ENCODE measurements around the gene PMPCA.

The PMPCA gene

DNA sequence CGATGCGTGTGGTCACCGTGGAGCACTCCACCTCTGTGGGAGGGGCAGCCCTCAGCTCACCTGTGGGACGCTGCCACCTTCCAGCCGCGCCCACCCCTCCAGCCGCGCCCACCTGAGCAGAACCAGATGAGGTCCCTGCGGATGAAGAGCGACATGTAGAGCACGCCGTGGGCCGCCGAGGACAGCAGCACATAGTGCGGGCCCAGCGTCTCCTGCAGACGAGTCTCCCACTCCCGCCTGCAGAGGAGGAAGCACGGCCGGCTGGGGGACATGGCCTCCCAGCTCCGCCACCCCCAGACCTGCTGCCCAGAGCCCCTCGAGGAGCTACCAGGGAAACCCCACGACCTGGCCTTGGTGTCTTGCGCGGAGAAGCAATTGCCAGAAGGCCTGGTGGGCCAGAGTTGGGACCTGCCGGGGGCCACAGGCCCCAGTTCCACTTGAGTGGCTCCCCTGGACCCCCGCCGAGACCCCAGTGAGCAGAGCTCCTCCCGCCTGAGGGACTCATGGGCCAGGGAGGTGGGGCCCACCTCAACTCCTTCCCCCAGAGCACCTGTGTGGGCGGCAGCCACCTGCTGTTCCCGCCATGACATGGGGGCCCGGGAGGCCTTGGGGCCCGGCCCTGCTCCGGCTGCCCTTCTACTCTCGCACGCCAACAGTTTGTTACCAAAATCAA lies 22.7 kb downstream of the PMPCA start:
- no peak for DNase-seq (ENCODE audit: low read depth in 4 of 4, low spot score in 1 of 4)

DNA sequence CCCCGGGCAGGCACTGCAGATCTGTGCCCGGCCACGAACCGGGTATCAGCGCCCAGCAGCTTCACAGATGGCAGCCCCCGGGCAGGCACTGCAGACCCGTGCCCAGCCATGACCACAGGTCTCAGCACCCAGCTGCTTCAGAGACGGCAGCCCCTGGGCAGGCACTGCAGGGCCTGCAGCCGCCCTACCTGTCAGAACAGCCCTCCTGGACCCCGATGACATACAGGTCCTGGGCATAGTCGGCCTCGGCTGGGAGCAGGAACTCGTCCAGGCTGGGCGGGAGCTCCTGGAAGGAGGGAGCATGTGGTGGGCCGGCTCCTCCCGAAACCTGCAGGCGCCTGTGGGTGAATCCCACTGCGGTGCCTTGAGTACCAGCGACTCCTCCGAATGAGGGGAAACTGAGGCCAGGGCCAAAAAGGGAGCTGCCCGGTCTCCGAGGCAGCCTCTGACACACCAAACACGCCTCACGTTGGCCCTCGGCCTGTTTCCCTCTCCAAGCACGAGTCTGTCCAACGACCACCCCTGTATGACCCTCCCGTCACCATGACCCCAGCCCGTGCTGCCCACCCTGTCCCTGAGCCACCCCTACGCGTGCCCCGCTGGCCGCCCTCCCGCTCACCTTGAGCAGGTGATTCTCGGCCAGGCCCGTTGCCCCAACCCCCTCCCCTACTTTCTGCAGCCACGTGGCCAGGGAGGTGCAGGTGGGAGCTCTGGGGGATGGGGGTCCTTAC lies 23.6 kb downstream of the PMPCA start:
- no peak for DNase-seq (ENCODE audit: low read depth in 4 of 4, low spot score in 1 of 4)

DNA sequence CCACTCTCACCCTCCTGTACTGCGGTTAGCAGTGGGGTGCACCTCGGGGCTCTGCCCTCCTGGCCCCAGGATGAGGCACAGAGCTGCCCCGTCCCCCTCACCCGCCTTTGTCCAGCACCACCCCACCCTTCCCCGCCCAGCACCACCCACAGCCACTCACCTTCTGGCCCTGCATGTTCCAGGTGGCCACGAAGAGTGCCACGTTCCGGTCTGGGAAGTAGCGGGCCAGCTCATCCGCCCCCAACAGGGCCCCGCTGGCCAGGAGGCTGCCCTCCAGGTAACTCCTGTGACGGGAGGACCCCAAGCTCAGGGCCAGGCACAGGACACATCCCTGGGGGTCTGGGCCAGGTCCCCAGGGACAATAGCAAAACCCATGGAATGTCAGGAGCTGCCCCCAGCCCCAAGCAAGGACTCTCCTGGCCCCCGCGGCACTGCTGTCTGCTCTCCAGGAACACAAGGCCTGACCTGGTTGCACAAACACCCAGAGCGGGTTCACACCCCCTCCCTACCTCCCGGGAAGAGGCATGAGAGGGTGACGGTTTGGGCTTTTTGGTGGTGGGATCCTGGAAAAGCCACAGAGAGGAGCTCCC lies 24.2 kb downstream of the PMPCA start:
- DNase-seq (ENCODE audit: low read depth in 4 of 4, low spot score in 1 of 4): no peak

DNA sequence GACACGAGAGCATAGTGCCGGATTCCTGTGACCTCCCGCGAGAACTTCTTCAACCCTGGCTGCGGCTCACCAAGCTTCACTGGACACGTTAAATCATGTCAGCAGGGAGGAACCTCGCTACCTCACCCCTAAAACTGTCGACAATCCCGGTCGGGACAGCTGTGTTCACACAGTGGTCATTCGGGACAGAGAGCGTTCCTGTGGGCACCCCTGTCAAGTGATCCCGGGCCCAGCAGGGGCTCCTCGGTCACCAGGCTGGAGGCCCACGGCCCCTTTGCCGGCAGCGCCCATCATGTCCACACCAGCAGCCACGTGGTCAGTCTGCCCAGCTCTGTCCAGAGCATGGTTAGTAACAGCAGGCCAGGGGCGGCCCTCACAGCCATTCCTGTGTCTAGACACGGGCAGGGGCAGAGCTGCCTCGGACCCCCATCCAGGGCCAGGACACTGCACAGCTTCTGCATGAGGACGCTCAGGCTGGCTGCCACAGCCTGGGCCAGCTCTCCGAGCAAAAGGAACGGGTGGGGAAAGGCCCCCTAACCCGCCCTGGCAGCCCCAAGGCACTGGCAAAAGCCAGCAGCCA lies 25.7 kb downstream of the PMPCA start:
- no peak for DNase-seq (ENCODE audit: low read depth in 4 of 4, low spot score in 1 of 4)

DNA sequence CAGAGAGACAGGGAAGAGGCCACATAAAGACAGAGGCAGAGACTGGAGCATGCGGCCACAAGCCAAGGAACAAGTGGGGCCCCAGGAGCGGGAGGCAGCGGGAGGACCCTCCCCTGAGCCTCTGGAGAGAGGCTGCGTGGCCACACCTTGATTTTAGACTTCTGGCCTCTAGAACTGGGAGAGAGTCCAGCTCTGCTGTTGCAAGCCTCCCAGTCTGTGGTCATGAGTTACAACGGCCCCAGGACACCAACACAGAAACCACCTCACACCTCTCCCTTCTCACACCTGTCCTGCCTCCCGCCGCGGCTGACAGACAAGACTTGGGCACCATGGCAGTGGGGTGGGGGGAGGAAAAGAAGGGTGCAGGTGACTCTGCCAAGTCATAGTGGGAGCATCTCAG lies 27.0 kb downstream of the PMPCA start:
- DNase-seq (ENCODE audit: low read depth in 4 of 4, low spot score in 1 of 4): no peak

DNA sequence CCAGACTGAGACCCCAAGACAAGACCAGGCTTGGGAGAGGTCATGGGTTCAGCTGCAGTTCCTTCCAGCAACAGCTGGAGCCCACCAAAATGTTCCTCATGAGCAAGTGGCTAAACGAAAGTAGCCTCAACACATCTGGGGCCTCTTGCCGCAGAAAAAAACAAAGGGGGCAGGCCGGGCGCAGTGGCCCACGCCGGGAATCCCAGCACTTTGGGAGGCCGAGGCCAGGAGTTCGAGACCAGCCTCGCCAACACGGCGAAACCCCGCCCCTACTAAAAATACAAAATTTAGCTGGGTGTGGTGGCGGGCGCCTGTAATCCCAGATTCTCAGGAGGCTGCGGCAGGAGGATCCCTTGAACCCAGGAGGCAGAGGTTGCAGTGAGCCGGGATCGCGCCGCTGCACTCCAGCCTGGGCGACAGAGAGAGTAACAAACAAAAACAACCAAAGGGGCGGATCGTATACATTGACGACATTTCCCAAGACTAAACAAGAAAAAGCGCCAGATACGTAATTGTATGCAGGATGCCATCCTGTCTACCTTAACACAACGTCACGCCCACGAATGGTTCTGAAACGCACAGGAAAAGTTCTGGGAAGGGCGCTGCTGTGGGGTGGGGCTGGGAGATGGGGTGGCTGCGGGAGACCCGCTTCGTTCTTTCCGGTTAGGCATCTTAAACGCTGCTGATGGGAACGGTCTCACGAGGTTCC lies 27.5 kb downstream of the PMPCA start:
- DNase-seq (ENCODE audit: low read depth in 4 of 4, low spot score in 1 of 4): no peak

DNA sequence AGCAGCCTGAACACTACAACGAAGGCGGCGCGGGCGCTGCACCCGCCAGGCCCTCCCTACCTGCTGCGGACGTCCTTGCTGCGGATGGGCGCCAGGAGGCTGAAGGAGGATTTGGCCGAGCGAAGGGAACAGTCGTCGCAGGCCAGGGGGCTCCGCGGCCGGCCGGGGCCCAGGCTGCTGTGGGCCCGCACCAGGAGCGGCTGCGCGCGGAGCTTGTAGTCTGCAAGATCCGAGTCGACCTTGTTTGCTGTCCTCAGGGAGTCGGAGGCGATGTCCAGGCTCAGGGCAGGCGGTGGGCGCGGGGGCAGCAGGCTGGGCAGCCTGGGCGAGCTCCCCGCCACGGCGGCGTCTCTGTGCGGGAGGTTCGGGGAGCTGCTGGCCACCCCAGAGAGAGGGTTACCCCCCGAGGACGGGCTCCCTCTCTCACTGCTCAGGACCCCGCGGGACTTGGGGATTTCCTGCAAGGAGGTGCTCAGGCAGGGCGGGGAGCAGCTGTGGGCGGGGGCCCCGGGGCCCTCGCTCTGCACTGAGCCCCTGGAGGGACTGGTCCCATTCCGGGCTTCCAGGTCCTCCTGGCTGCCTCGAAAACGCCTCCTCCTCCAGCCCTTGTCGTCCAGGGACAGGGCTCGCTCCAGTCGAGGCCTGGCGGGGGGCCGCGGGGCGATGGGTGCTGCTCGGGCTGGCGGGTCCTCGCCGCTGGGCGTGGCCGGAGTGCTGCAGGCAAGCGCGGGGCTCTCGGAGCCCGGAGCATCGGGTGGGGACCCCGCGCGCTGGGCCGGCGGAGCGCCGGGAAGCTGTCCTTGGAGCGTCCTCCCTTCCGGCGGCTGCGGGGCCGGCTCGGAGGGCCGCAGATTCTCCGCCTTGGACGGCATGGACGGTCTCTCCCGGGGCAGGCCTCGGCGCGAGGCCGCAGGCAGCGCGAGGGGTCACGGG lies 28.4 kb downstream of the PMPCA start:
- peak; percentile 16 to 54 (median 38) for DNase-seq (ENCODE audit: low read depth in 4 of 4, low spot score in 1 of 4)

DNA sequence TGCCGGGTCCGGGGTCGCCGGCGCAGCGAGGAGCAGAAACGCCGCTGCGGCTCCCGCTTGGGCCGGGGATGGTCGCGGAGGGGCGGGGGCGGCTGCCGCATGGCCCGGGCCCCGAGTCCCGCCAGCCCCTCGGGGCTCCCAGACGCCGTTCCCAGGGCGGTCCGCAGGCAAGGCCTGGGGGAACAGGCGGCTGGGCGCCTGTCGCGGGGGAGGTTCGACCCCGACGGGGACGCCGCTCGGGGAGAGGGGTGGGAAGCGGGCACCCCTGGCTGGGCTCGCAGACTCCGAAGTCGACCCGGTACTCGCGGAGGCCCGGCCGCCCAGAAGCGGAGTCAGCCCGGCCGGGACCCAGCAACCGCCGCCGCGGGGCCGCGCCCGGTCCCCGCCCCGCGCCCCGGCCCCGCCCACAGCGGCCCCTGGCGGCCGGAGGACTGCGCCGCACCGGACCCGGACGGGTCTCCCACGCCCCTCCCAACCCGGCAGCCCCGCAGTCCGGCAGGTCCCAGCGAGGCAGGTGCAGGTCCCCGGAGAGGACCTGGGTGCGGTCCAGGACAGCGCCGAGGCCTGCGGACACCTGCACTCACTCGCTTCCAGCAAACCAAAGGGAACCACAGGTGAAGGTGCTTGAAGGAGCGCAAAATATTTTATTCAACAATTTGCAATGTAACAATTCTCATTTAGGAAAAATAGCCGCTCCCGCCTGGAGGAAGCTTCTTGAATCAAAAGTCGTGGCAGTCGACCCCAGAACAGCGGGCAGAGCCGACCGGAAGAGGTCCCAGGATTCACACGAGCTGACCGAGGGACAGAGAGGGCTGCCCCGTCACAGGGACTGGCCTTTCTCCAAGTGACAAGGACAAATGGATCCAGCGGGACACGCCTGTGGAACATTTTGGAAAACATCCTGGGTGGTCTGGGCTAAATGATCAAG lies 29.3 kb downstream of the PMPCA start, which contains the start of gene INPP5E:
Gene INPP5E, minus strand, starts transcription at position 365 of the 928 bp plus-strand sequence. CDS start 426 bp downstream, outside the sequence.
- DNase-seq (ENCODE audit: low read depth in 4 of 4, low spot score in 1 of 4): peak; percentile 60 to 81 (median 74)

DNA sequence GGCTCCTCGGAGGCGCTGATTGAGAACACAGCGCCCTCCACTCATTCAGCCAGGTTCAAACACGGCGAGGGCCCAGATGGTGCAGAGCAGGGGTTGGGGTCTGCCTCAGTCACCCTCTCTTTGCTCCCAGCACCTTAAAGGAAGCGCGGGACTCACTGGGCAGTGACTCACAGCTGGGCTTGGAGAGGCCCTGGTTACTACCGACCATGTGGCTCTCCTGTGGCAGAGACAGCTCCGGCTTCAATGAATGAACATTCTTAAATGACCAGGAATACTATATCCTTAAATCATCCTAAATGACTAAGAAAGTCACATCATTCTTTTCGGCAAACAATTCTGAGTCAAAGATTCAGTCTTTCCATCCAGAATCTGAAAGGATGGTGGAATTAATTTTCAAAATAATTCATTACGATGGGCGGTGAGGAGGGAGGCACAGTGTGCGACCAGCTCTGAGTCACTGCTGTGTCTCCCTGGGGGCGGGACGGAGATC lies 30.8 kb downstream of the PMPCA start:
- no peak for DNase-seq (ENCODE audit: low read depth in 4 of 4, low spot score in 1 of 4)

DNA sequence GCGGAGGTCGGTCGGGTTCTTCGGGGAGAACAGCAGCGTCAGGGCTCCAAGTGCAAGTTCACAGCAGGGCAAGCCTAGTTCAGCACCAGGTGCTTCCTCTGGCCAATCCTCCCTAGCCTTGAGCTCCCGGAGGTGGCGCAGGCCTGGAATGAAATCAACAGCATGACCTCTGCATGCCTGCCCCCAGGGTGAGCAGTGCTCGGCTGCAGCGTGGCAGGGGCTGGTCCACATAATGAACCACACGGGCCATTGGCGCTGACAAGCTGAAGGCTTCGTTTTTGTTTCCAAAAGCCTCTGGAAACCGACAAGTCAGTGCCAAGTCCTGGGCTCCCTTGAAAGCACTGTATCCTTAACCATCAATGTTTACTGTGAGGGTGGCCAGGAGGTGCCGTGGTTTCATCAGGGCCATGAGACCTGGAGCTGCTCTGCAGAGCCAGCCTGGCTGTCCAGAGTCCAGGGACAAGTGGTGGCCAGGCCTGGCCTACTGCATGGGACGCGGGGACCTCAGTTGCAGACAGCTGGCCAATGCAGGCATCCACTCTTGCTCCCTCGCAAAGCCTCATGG lies 31.3 kb downstream of the PMPCA start:
- no peak for DNase-seq (ENCODE audit: low read depth in 4 of 4, low spot score in 1 of 4)

DNA sequence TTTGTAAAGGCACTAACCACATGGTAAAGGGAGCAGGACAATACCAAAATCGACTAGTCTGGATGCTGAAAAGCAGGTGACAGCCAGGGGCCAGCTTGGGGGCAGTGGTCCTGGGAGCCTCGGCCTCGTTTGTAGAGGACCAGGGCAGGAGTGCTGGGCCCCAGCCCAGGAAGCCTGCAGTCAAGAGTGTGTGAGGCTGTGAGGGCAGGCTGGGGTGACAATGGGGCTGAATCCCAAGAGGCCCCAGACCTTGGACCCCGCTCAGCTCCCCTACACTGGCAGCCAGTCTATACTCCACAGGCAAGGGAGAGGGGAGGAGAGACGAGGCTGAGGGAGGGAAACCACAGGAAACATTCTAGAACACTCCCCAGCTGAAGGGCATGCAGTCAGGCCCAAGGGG lies 31.8 kb downstream of the PMPCA start:
- DNase-seq (ENCODE audit: low read depth in 4 of 4, low spot score in 1 of 4): no peak

DNA sequence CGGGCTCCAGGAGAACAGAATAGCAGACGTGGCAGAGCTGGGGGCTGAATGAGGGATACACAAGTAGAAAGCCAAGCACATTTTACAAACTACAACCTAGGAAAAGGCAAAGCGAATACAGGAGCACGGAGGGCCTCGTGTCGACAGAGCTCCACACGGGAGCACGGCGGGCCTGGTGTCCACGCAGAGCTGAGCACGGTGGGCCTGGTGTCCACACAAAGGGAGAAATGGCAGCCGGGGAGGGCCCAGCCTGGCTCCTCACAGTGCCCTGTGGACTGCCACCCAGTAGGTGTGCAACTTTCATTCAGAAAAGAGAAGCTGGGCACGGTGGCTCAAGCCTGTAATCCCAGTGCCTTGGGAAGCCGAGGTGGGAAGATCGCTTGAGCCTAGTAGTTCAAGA lies 32.6 kb downstream of the PMPCA start:
- DNase-seq (ENCODE audit: low read depth in 4 of 4, low spot score in 1 of 4): no peak

DNA sequence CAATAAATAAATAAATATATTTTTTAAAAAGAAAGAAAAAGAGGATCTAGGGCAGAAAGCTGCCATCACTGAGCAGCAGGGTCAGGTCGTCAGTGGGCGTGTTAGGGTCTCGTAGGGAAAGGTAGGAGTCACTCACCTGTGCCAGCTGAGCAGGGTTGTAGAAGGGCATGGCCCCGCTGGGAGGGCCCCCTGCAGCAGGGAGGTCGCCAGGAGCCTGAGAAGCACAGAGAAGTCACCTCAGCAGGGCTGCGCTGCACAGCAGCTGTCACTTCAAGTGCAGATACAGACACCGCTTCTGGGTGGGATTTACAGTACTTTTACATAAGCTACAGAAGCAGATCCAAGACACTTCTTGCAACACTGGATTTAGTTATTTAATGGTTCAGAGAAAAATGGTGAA lies 33.2 kb downstream of the PMPCA start:
- DNase-seq (ENCODE audit: low read depth in 4 of 4, low spot score in 1 of 4): no peak

DNA sequence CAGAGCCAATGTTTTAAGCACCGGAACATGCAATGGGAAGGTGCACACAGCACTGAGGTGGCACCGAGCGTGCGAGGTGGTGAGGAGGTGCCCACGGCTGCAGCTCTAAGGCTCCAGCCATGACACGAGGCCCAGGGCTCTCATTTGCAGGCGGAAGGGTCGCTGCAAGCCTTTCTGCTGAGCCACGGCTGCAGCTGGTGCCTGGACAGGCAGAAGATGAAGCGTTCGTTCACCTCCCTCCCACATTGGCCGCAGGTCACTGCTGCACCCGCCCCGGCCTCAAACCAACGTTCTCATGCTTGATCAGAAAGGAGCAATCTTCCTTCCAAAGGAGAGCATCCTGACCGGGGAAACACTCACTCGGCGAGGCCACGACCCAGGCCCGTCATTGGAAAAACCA lies 33.6 kb downstream of the PMPCA start:
- DNase-seq (ENCODE audit: low read depth in 4 of 4, low spot score in 1 of 4): no peak

DNA sequence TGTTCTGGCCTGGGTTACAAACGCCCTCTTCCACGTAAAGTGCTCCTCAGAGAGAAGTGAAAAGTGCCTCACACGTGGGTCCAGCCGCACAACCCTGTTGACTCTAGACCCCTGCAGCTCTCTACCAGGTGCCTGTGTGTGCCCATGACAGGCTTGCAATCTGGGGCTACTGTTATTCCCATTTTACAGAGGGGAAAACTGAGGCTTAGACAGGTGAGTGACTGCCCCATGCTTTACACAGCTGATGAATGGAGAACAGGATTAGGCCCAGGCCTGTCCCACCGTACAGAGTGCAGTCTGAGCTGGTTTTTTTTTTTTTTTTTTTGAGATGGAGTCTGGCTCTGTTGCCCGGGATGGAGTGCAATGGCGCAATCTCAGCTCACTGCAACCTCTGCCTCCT lies 35.3 kb downstream of the PMPCA start:
- no peak for DNase-seq (ENCODE audit: low read depth in 4 of 4, low spot score in 1 of 4)

DNA sequence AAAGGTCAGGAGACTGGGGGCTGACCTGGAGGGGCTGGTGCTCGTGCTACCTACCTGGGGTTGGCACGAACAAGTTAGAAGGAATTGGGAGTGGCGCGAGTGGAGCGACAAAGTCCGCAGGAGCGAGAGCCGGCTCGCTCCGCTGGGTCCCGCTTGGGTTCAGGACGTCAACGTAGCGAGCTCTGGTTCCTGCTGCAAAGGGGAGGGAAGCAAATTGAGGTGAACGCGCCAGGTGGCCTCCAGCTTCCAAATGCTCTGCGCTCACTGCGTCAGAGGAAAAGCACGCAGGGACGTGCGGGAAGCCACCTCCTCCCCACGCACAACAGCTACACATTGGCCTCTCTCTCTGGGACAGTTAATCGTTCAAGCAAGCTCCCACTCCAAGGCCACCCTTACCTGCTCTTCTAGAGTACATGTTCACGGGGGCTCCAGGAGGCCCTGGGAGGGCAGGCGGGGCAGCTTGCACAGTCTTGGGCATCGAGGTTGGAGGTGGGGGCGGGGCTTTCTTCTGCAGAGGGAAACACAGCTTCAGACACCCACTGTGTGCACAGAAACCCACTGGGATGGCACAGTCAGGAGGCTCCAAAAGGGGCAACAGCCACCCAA lies 36.8 kb downstream of the PMPCA start:
- no peak for DNase-seq (ENCODE audit: low read depth in 4 of 4, low spot score in 1 of 4)

DNA sequence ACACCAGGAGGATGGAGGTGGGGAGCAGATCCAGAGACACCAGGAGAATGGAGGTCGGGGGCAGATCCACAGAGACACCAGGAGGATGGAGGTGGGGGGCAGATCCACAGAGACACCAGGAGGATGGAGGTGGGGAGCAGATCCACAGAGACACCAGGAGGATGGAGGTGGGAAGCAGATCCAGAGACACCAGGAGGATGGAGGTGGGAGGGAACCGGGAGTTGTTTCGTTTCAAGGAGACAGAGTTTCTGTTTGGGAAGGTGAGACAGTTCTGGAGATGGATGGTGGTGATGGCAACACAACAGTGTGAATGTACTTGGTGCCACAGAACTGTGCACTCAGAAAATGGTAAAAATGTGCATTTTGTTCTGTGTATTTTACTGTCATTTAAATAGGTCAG lies 38.2 kb downstream of the PMPCA start:
- DNase-seq (ENCODE audit: low read depth in 4 of 4, low spot score in 1 of 4): no peak

DNA sequence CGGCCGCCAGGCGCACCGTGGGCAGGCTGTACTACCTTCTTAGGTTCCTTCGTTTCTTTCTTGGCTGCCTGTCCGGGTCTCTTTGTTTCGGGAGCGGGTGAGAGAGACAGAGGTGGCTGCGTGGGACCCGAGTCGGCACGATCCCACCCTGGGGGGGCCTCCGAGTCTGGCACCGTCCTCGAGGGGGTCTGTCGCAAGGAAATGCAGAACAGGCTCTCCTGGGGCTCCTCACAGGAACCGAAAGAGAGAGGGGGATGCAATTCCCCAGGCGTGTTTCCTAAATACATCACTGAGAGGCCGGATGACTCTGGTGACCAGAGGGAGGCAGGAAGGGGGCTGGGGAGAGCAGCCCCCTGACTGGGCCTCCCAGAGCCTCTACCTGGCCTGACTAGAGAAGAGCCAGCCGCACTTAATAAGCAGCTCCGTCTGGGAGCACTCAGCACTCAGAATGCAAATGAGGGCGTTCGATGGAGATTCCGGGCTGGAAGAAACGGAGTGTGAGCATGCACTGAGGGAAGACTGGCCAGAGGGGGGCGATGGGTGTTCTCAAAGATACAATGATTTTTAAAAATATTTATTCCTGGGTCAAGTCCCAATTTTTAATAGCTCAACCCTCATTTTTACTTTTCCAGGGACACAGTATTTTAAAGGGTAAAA lies 40.9 kb downstream of the PMPCA start:
- no peak for DNase-seq (ENCODE audit: low read depth in 4 of 4, low spot score in 1 of 4)
